Caco-2 (cell line): ENCODE data around the gene ARHGAP18. TPM values are rescaled to one million over a fixed set of nuclear protein-coding genes. Genes with fewer than 3 reads are reported as not detected.

Source experiments
- BruUV-seq: library from RNA; stranded (reverse); fragments of 400-500 nt; replicated peaks from 2 replicates; lab custom pipeline; 2021; lab: Mats Ljungman, UMichigan
- CTCF ChIA-PET: fragments of 300-600 bp; sonication (Branson Sonifier 250); formaldehyde crosslinking; loops from one replicate; lab custom pipeline; 2022; ENCODE audit warnings: antibody characterized with exemption; lab: Charles Lee
- POLR2A ChIA-PET: fragments of 300-600 bp; sonication (Branson Sonifier 250); formaldehyde crosslinking; loops from one replicate; lab custom pipeline; 2022; ENCODE audit warnings: antibody characterized with exemption; lab: Charles Lee
- DNase-seq, 2 experiments: peaks; one replicate each; pipeline versions ENCODE4 v3.0.0 to v3.0.0-alpha.2; 2020 to 2022
- H3K27me3 ChIP-seq: replicated peaks from 2 replicates; pipeline ENCODE4 v1.6.0; 2011; ENCODE audit warnings: low read length; ENCODE audit not compliant: control insufficient read depth, insufficient read depth
- H3K36me3 ChIP-seq: 2 replicates; pipeline ENCODE4 v1.5.1; 2011; ENCODE audit warnings: low read length; ENCODE audit not compliant: control insufficient read depth, insufficient read depth
- H3K4me1 ChIP-seq: fragments of 250-450 bp; sonication (Bioruptor Pico); 2 replicates; pipeline ENCODE4 v1.5.1; 2020; ENCODE audit warnings: mild to moderate bottlenecking
- H3K4me3 ChIP-seq: 2 replicates; pipeline ENCODE4 v1.5.1; 2011; ENCODE audit warnings: low read depth, mild to moderate bottlenecking, control low read depth, low read length
- H3K9me3 ChIP-seq: fragments of 250-450 bp; sonication (Bioruptor Pico); 2 replicates; pipeline ENCODE4 v1.5.1; 2020; ENCODE audit warnings: mild to moderate bottlenecking, moderate library complexity
- H3K27ac Mint-ChIP-seq: one replicate; pipeline ENCODE4 v1.8.0; 2022; ENCODE audit warnings: mixed read lengths; ENCODE audit not compliant: unreplicated experiment
- H3K27me3 Mint-ChIP-seq: one replicate; pipeline ENCODE4 v1.8.0; 2022; ENCODE audit warnings: mixed read lengths; ENCODE audit not compliant: insufficient read depth, unreplicated experiment
- H3K36me3 Mint-ChIP-seq: one replicate; pipeline ENCODE4 v1.8.0; 2022; ENCODE audit warnings: mild to moderate bottlenecking, mixed read lengths; ENCODE audit not compliant: insufficient read depth, unreplicated experiment
- H3K4me1 Mint-ChIP-seq: one replicate; pipeline ENCODE4 v1.8.0; 2022; ENCODE audit warnings: low read depth, mixed read lengths; ENCODE audit not compliant: unreplicated experiment
- H3K4me3 Mint-ChIP-seq: one replicate; pipeline ENCODE4 v1.8.0; 2022; ENCODE audit warnings: mild to moderate bottlenecking, moderate library complexity, mixed read lengths; ENCODE audit not compliant: unreplicated experiment
- H3K9me3 Mint-ChIP-seq: one replicate; pipeline ENCODE4 v1.8.0; 2022; ENCODE audit warnings: mixed read lengths; ENCODE audit not compliant: unreplicated experiment
- intact Hi-C: fragments of 100-400 bp; cut with micrococcal nuclease; formaldehyde crosslinking; loops from one replicate; pipeline ENCODE4 v1.10.0; 2022; ENCODE audit not compliant: unreplicated experiment
- total RNA-seq: library from RNA; stranded (reverse); gene quantifications from 2 replicates; pipeline ENCODE4 v1.2.3, GENCODE V29; 2022
- TF ChIP-seq, protein P1 (sequence below), 2 experiments: fragments of 200-600 bp in 1 of 2; IDR thresholded peaks; 1 replicate in 1 of 2; 2 replicates in 1 of 2; pipeline versions ENCODE4 v1.5.1 to v1.8.0; 2011 to 2022; ENCODE audit warnings: antibody characterized with exemption in 1 of 2, control low read depth in 1 of 2, inconsistent platforms in 1 of 2, low read depth in 1 of 2, low read length in 1 of 2, mild to moderate bottlenecking in 1 of 2, moderate library complexity in 1 of 2; ENCODE audit not compliant: insufficient read depth in 1 of 2, severe bottlenecking in 1 of 2, unreplicated experiment in 1 of 2

ARHGAP18 gene
- total RNA-seq, 1 experiment from 2014 or later: 15.0 TPM

DNA sequence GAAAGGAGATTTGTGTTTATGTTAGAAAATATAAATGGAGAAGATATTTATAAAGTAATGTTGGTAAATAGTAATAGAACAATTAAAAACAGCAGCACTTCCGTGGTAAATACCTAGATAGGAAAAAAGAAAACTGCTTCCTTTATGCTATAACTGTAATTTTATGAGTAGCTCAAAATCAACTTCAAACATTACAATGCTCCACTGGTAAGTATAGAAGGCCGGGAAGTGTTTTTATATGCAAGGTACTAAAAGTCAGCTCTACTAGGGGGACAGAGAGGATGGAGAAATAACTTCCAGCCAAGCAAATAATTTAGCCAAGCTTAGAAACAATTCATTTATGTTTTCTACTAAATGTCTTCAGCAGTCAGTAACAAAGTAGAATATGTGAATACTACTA lies 56.7 kb downstream of the ARHGAP18 start:
- H3K4me3 Mint-ChIP-seq: no peak overlapping the region
- peaks cover 20% of the 10 kb centered on the region for H3K4me1 ChIP-seq
- TF ChIP-seq, protein P1, sequence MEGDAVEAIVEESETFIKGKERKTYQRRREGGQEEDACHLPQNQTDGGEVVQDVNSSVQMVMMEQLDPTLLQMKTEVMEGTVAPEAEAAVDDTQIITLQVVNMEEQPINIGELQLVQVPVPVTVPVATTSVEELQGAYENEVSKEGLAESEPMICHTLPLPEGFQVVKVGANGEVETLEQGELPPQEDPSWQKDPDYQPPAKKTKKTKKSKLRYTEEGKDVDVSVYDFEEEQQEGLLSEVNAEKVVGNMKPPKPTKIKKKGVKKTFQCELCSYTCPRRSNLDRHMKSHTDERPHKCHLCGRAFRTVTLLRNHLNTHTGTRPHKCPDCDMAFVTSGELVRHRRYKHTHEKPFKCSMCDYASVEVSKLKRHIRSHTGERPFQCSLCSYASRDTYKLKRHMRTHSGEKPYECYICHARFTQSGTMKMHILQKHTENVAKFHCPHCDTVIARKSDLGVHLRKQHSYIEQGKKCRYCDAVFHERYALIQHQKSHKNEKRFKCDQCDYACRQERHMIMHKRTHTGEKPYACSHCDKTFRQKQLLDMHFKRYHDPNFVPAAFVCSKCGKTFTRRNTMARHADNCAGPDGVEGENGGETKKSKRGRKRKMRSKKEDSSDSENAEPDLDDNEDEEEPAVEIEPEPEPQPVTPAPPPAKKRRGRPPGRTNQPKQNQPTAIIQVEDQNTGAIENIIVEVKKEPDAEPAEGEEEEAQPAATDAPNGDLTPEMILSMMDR (IDR thresholded peaks at IDR 0.05; ENCODE audit: insufficient read depth in 1 of 2, low read depth in 1 of 2, low read length in 1 of 2, severe bottlenecking in 1 of 2, unreplicated experiment in 1 of 2): no peak
- H3K27ac Mint-ChIP-seq: peak overlapping the region; percentile 32
- intact Hi-C loops: no loop called here
- BruUV-seq: no TSS peak
- no peaks in the 10 kb centered on the region for H3K9me3 ChIP-seq
- H3K36me3 ChIP-seq: no peaks in the 10 kb centered on the region
- no peaks in the 10 kb centered on the region for H3K27me3 Mint-ChIP-seq
- H3K27me3 ChIP-seq: no peaks in the 10 kb centered on the region
- ChIA-PET CTCF (no interaction called here), POLR2A (no interaction called here)
- peaks cover 4% of the 10 kb centered on the region for H3K36me3 Mint-ChIP-seq
- no peak for DNase-seq
- peaks cover 38% of the 10 kb centered on the region for H3K4me1 Mint-ChIP-seq
- no peak overlapping the region for H3K4me3 ChIP-seq
- no peaks in the 10 kb centered on the region for H3K9me3 Mint-ChIP-seq

DNA sequence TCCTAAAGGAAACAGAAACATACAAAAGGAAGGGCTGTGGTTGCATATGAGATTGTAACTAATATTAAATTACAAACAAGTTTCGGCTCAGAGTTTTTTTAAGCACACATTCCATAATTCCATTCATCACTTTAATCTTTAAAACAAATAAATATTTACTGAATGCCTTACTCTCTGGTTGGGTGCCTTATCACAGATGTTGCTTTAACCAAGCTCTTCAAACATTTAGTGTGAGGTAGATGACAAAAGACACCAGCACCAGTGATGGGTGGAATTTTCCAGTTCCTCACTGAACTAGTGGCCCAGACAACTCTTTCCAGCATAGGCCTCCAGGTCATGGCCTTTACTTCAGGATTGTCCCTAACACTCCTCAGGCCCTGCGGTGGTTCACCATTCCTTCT lies 58.7 kb downstream of the ARHGAP18 start:
- H3K27ac Mint-ChIP-seq: peak overlapping the region; percentile 73
- DNase-seq: peak; percentile 52 to 59
- H3K36me3 ChIP-seq: no peaks in the 10 kb centered on the region
- no peaks in the 10 kb centered on the region for H3K27me3 ChIP-seq
- intact Hi-C loops: loop anchor here (1.0 kb wide), 1 partner anchor 9 kb away; no protein-coding TSS in a partner anchor
- TF ChIP-seq, protein P1 (IDR thresholded peaks at IDR 0.05; ENCODE audit: insufficient read depth in 1 of 2, low read depth in 1 of 2, low read length in 1 of 2, severe bottlenecking in 1 of 2, unreplicated experiment in 1 of 2): no peak
- BruUV-seq: no TSS peak
- peaks cover 38% of the 10 kb centered on the region for H3K4me1 Mint-ChIP-seq
- H3K4me3 ChIP-seq: no peak overlapping the region
- H3K27me3 Mint-ChIP-seq: no peaks in the 10 kb centered on the region
- peaks cover 24% of the 10 kb centered on the region for H3K4me1 ChIP-seq
- peaks cover 4% of the 10 kb centered on the region for H3K36me3 Mint-ChIP-seq
- POLR2A ChIA-PET: interaction anchor here (0.7 kb wide), 1 partner anchor 44 kb away, joined by 3 read pairs; no protein-coding TSS in a partner anchor
- CTCF ChIA-PET: no interaction called here
- H3K9me3 Mint-ChIP-seq: no peaks in the 10 kb centered on the region
- H3K4me3 Mint-ChIP-seq: no peak overlapping the region
- H3K9me3 ChIP-seq: no peaks in the 10 kb centered on the region

DNA sequence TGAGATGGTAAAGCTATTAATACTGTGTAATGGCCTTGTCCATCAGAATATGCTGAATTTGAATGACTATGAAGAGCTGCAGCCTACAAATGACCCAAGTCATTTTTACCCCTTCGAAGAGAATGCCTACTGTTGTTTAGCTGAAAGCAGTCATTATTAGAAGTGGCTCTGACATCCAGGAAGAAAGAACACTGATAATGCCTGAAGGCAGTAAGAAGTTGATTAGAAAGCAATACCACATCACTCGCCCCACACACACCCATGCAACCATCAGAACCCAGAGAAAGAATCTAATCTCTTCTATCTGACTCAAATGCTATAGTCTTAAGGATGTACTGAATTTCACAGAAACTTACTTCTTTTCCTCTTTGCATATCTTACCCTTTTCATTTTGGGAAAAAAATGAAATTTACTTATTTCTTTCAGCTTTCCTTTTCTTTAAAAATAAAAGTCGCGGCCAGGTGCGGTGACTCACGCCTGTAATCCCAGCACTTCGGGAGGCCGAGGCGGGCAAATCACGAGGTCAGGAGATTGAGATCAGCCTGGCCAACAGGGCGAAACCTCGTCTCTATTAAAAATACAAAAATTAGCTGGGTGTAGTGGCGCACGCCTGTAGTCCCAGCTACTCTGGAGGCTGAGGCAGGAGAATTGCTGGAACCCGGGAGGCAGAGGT lies 61.0 kb downstream of the ARHGAP18 start:
- H3K9me3 ChIP-seq: no peaks in the 10 kb centered on the region
- Mint-ChIP-seq H3K4me3 (no peak overlapping the region), H3K4me1 (peaks cover 39% of the 10 kb centered on the region), H3K27me3 (no peaks in the 10 kb centered on the region), H3K9me3 (no peaks in the 10 kb centered on the region), H3K36me3 (peaks cover 4% of the 10 kb centered on the region), H3K27ac (no peak overlapping the region)
- peaks cover 48% of the 10 kb centered on the region for H3K4me1 ChIP-seq
- POLR2A ChIA-PET: no interaction called here
- TF ChIP-seq, protein P1 (IDR thresholded peaks at IDR 0.05; ENCODE audit: insufficient read depth in 1 of 2, low read depth in 1 of 2, low read length in 1 of 2, severe bottlenecking in 1 of 2, unreplicated experiment in 1 of 2): no peak
- DNase-seq: no peak
- CTCF ChIA-PET: no interaction called here
- H3K4me3 ChIP-seq: no peak overlapping the region
- BruUV-seq: no TSS peak
- H3K36me3 ChIP-seq: no peaks in the 10 kb centered on the region
- no peaks in the 10 kb centered on the region for H3K27me3 ChIP-seq
- intact Hi-C loops: no loop called here
